ENCODE results near the gene RPS6KB2. TPM values are rescaled to one million over a fixed set of nuclear protein-coding genes. Genes with fewer than 3 reads are reported as not detected.

The RPS6KB2 gene
- total and polyA plus RNA-seq, 9 of the 15 experiments (the other 6 are each of a cell fraction or from before 2014, with no cell fraction given) = 0.42 to 122 (median 82.6) TPM

GRCh38 chr11:67379061-67380058 is 48.9 kb upstream of the RPS6KB2 start (continued):
- 0 out of 2 replicates have a peak, but pooled peaks have one; percentile 21 for TF ChIP-seq NCOA1 (IDR thresholded peaks at IDR 0.05; ENCODE audit: low read depth)
- peak; percentile 62 for TF ChIP-seq CCNT2 (IDR thresholded peaks at IDR 0.05; ENCODE audit: borderline replicate concordance, extremely low read depth, insufficient read length, low read depth, low read length)
- TF ChIP-seq SREBF1 (IDR thresholded peaks at IDR 0.05; ENCODE audit: borderline replicate concordance, low read depth, low read length) = no peak
- TF ChIP-seq TAL1 (IDR thresholded peaks at IDR 0.05) = no peak
- TF ChIP-seq RNF2 (IDR thresholded peaks at IDR 0.05) = 0 out of 2 replicates have a peak, but pooled peaks have one; percentile 30
- TF ChIP-seq GTF3C2 (IDR thresholded peaks at IDR 0.05; ENCODE audit: borderline replicate concordance, extremely low read depth, insufficient read length) = no peak
- TF ChIP-seq THAP7 (CRISPR knock-in tag; IDR thresholded peaks at IDR 0.05) = no peak
- TF ChIP-seq OTX1 (CRISPR knock-in tag; IDR thresholded peaks at IDR 0.05) = peak; percentile 58; the same call in 1 of the 2 replicates
- TF ChIP-seq ID3 (CRISPR knock-in tag; IDR thresholded peaks at IDR 0.05) = no peak
- TF ChIP-seq ID3 (tag; IDR thresholded peaks at IDR 0.05) = 0 out of 2 replicates have a peak, but pooled peaks have one; percentile 44
- peak; percentile 25; the same call in 1 of the 2 replicates for TF ChIP-seq PHF8 (IDR thresholded peaks at IDR 0.05; ENCODE audit: borderline replicate concordance, low read length)
- TF ChIP-seq RFX7 (CRISPR knock-in tag; IDR thresholded peaks at IDR 0.05) = no peak
- TF ChIP-seq MCM3 (IDR thresholded peaks at IDR 0.05) = no peak
- no peak for TF ChIP-seq TAF1 (IDR thresholded peaks at IDR 0.05; ENCODE audit: control insufficient read depth, extremely low read depth, insufficient read depth, low read length, severe bottlenecking)
- peak; percentile 66 for TF ChIP-seq ZNF589 (CRISPR knock-in tag; IDR thresholded peaks at IDR 0.05; ENCODE audit: low read depth)
- TF ChIP-seq ZNF695 (CRISPR knock-in tag; IDR thresholded peaks at IDR 0.05) = no peak
- TF ChIP-seq ELF2 (CRISPR knock-in tag; IDR thresholded peaks at IDR 0.05) = no peak
- peak; percentile 75; the same call in 1 of the 2 replicates for TF ChIP-seq CTBP1 (IDR thresholded peaks at IDR 0.05; ENCODE audit: borderline replicate concordance)
- peak; percentile 83 for TF ChIP-seq ARID1B (IDR thresholded peaks at IDR 0.05)
- no peak for TF ChIP-seq DMBX1 (CRISPR knock-in tag; IDR thresholded peaks at IDR 0.05; ENCODE audit: borderline replicate concordance)
- TF ChIP-seq RCOR1 (IDR thresholded peaks at IDR 0.05; ENCODE audit: borderline replicate concordance in 1 of 2, low read depth in 2 of 2, low read length in 2 of 2) = peak in 1 of 2 experiments; percentile 54; a peak in 1 of 4 replicates
- TF ChIP-seq DACH1 (IDR thresholded peaks at IDR 0.05; ENCODE audit: partially characterized antibody) = no peak
- no peak for TF ChIP-seq PTBP1 (IDR thresholded peaks at IDR 0.05; ENCODE audit: low read depth, low read length)
- TF ChIP-seq STAT5B (CRISPR knock-in tag; IDR thresholded peaks at IDR 0.05) = no peak

Measured in K562 (cell line).